Upper lobe of right lung (tissue), 1 donor: Measurements from ENCODE around the gene SCGB1A1. TPM values are rescaled to one million over a fixed set of nuclear protein-coding genes. Genes with fewer than 3 reads are reported as not detected.

Experiments used
- ATAC-seq: fragments of 200-7000 bp; cut with Tn5 transposase; one replicate; pipeline ENCODE4 v1.9.1; 2020; ENCODE audit warnings: mild to moderate bottlenecking, moderate library complexity
- DNase-seq: peaks from one replicate; pipeline ENCODE4 v3.0.0-alpha.2; 2020
- H3K27ac ChIP-seq: fragments of 200-600 bp; one replicate; pipeline ENCODE4 v1.8.0; 2022
- H3K27me3 ChIP-seq: fragments of 200-600 bp; one replicate; pipeline ENCODE4 v1.8.0; 2022; ENCODE audit warnings: mild to moderate bottlenecking
- H3K36me3 ChIP-seq: fragments of 200-600 bp; one replicate; pipeline ENCODE4 v1.8.0; 2022
- H3K4me1 ChIP-seq: fragments of 200-600 bp; one replicate; pipeline ENCODE4 v1.8.0; 2022
- H3K4me3 ChIP-seq: fragments of 200-600 bp; one replicate; pipeline ENCODE4 v1.8.0; 2022; ENCODE audit warnings: mild to moderate bottlenecking
- H3K9me3 ChIP-seq: fragments of 200-600 bp; one replicate; pipeline ENCODE4 v1.8.0; 2022
- intact Hi-C: fragments of 100-400 bp; cut with DNase I; formaldehyde crosslinking; loops from one replicate; pipeline ENCODE4 v1.11.0; 2022
- total RNA-seq: library from RNA; stranded (reverse); fragmentation: NEBNext Ultra II Directional; extraction: Animal tissue kit (Norgen Biotek cat#: 25700); gene quantifications from one replicate; pipeline ENCODE4 v1.2.1, GENCODE V29; 2021
- TF ChIP-seq, protein P1 (sequence below): fragments of 200-600 bp; IDR thresholded peaks from one replicate; pipeline ENCODE4 v1.8.0; 2022; ENCODE audit warnings: antibody characterized with exemption
- donor health status: DM: no; HTN: yes; CAD: no; lungs with severe emphysema.

SCGB1A1 gene
- total RNA-seq, 1 donor from 2014 or later = 5.4 TPM

DNA sequence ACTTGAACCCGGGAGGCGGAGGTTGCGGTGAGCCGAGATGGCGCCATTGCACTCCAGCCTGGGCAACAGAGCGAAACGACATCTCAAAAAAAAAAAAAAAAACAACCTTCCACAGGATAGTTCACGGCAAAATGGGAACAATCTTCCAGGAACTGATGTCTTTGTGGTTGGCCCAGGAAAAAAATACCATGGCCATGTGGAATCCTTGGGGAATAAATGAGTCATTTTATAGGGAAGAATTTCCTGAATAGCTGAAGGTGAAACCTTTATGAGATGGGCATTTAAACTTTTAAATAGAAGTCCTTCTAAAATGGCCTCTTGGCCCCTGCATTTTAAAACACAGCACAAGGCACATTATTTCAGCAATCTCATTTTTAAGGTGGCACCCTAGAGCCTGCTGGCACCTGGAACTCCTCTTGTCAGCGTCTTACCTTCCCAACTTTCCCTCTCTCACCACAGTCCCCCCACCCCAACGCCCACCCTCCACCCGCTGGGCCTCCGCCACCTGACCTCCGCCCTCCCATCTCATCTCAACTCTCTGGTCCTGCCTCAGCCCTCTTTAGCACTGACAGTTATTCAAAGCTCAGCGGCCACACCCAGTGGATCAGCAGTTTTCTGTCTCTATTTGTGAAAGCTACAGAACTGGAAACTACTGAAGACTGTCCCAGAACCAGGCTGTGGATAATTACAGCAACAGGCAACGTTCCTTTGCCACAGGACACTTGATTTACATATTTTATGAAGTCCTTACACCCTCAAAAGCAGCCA lies 43.1 kb downstream of the SCGB1A1 start:
- TF ChIP-seq, protein P1, sequence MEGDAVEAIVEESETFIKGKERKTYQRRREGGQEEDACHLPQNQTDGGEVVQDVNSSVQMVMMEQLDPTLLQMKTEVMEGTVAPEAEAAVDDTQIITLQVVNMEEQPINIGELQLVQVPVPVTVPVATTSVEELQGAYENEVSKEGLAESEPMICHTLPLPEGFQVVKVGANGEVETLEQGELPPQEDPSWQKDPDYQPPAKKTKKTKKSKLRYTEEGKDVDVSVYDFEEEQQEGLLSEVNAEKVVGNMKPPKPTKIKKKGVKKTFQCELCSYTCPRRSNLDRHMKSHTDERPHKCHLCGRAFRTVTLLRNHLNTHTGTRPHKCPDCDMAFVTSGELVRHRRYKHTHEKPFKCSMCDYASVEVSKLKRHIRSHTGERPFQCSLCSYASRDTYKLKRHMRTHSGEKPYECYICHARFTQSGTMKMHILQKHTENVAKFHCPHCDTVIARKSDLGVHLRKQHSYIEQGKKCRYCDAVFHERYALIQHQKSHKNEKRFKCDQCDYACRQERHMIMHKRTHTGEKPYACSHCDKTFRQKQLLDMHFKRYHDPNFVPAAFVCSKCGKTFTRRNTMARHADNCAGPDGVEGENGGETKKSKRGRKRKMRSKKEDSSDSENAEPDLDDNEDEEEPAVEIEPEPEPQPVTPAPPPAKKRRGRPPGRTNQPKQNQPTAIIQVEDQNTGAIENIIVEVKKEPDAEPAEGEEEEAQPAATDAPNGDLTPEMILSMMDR = no peak
- ATAC-seq = no peak
- intact Hi-C loops = no loop called here

DNA sequence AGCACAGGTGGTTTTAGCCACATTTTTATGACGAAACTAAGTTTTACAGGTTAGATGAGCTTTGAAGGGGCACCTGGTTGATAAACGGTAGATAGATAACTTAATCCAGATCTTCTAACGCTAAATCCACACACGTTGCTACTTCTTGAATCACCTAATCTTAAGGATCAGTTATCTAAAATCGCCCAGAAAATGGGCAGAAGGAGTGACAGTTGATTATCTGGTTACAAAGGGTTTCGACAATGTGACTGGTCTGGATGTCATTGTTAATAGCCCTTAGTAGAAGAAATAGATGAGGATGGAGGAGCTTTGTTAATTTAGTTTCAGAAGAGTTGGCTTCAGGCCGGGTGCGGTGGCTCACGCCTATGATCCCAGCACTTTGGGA lies 43.7 kb downstream of the SCGB1A1 start:
- DNase-seq (no peak), ATAC-seq (no peak)
- no peaks in the 10 kb centered on the region for H3K9me3 ChIP-seq
- TF ChIP-seq, protein P1 = no peak
- intact Hi-C loops = no loop called here
- H3K4me3 ChIP-seq = no peak overlapping the region
- H3K27ac ChIP-seq = no peak overlapping the region
- H3K4me1 ChIP-seq = no peaks in the 10 kb centered on the region
- H3K36me3 ChIP-seq = no peaks in the 10 kb centered on the region
- no peaks in the 10 kb centered on the region for H3K27me3 ChIP-seq

More for the DNA sequence above, 43.1 kb downstream of the SCGB1A1 start:
- Histone ChIP-seq H3K4me1 (no peaks in the 10 kb centered on the region), H3K27me3 (no peaks in the 10 kb centered on the region), H3K36me3 (no peaks in the 10 kb centered on the region), H3K4me3 (no peak overlapping the region), H3K9me3 (no peaks in the 10 kb centered on the region), H3K27ac (no peak overlapping the region)
- DNase-seq = no peak

DNA sequence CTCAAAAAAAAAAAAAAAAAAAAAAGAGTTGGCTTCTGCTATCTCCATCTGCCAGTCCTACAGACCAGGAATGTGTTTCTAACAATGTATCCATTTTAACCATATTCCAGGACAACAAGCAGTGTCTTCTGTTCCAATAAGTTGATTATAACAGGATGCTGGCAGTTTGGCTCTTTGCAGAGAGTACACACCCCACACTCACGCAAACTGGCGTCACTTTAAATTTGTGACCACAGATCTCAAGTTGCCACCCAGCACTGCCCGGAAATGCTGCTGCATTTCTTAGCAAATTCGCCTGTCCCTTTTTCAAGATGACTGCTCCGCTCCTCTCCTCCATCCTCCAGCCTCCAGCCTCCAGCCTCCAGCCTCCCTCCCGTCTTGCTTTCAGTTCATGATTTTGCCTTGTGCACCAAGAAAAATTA lies 44.3 kb downstream of the SCGB1A1 start:
- Histone ChIP-seq H3K4me1 (no peaks in the 10 kb centered on the region), H3K27ac (no peak overlapping the region), H3K36me3 (no peaks in the 10 kb centered on the region), H3K9me3 (no peaks in the 10 kb centered on the region), H3K4me3 (no peak overlapping the region), H3K27me3 (no peaks in the 10 kb centered on the region)
- no peak for ATAC-seq
- no peak for DNase-seq
- intact Hi-C loops = no loop called here
- TF ChIP-seq, protein P1 = no peak

DNA sequence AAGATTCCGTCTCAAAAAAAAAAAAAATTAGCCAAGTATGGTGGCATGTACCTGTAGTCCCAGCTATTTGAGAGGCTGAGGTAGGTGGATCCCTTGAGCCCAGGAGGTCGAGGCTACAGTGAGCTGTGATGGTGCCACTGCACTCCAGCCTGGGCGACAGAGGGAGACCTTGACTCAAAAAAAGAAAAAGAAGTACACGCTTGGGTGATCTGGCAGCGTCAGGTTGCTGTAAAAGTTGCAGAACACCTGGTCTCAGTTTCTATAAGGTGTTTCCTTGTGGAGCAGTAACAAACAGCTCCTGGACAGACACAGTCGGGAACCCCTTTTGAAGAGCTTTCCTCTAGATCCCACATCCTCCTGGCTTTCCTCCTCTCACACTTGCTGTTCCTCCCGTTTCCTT lies 45.8 kb downstream of the SCGB1A1 start:
- Histone ChIP-seq H3K27me3 (no peaks in the 10 kb centered on the region), H3K4me1 (no peaks in the 10 kb centered on the region), H3K4me3 (no peak overlapping the region), H3K36me3 (no peaks in the 10 kb centered on the region), H3K9me3 (no peaks in the 10 kb centered on the region), H3K27ac (no peak overlapping the region)
- intact Hi-C loops = no loop called here
- no peak for DNase-seq
- TF ChIP-seq, protein P1 = no peak
- ATAC-seq = no peak

GRCh38 chr11:62466444-62466843 lies 47.6 kb downstream of the SCGB1A1 start:
- no peaks in the 10 kb centered on the region for H3K36me3 ChIP-seq
- no peak overlapping the region for H3K27ac ChIP-seq
- DNase-seq (no peak), ATAC-seq (no peak)
- intact Hi-C loops = no loop called here
- H3K9me3 ChIP-seq = no peaks in the 10 kb centered on the region
- H3K4me1 ChIP-seq = no peaks in the 10 kb centered on the region
- TF ChIP-seq, protein P1 = no peak
- no peaks in the 10 kb centered on the region for H3K27me3 ChIP-seq
- H3K4me3 ChIP-seq = no peak overlapping the region

DNA sequence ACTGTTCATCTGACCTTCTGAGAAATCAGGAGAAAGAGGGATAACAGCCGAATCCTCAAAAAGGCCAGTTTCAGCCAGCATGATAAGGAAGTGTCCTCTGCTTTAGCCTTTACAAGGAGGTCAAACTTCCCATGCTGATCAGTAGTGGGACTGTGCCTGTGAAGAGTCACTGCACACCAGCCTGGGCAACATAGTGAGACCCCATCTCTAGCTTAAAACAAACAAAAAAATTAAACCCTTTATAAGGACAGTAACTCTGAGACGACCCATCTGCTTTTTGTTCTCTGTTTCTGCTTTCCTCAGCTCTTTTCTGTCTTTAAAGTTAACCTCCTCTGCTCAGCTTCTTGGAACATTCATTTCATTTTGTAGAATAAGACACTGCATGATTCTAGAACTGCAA lies 49.7 kb downstream of the SCGB1A1 start:
- Histone ChIP-seq H3K27ac (no peak overlapping the region), H3K27me3 (no peaks in the 10 kb centered on the region), H3K4me3 (no peak overlapping the region), H3K36me3 (no peaks in the 10 kb centered on the region), H3K9me3 (no peaks in the 10 kb centered on the region), H3K4me1 (no peaks in the 10 kb centered on the region)
- TF ChIP-seq, protein P1 = no peak
- intact Hi-C loops = no loop called here
- ATAC-seq (no peak), DNase-seq (no peak)
